Measurements from ENCODE around the gene DENND11. TPM values are rescaled to one million over a fixed set of nuclear protein-coding genes. Genes with fewer than 3 reads are reported as not detected.

Gene DENND11
- polyA plus RNA-seq, 1 experiment = 4.6 TPM

GRCh38 chr7:141685285-141686023, 16.5 kb downstream of the DENND11 start:
- POLR2A ChIA-PET = no interaction called here
- peaks cover 2% of the 10 kb centered on the region for H3K36me3 ChIP-seq (ENCODE audit: control insufficient read depth, insufficient read depth, low read length)
- no peak for TF ChIP-seq CTCF (IDR thresholded peaks at IDR 0.05; ENCODE audit: insufficient read depth, low read depth, low read length)
- no peak overlapping the region for H3K4me3 ChIP-seq (ENCODE audit: low read depth, low read length)
- no peak for DNase-seq (ENCODE audit: low read depth)
- no peaks in the 10 kb centered on the region for H3K27me3 ChIP-seq (ENCODE audit: control insufficient read depth, insufficient read depth, low read length)
- CTCF ChIA-PET = no interaction called here

- CTCF ChIA-PET = no interaction called here
- no peak for TF ChIP-seq CTCF (IDR thresholded peaks at IDR 0.05; ENCODE audit: insufficient read depth, low read depth, low read length)
- POLR2A ChIA-PET = interaction anchor here (0.5 kb wide), 1 partner anchor 949 kb away, joined by 6 read pairs; no protein-coding TSS in a partner anchor
Measured at GRCh38 chr7:141679014-141679413, 23.0 kb downstream of the DENND11 start.

GRCh38 chr7:141676618-141677017, 25.3 kb downstream of the DENND11 start:
- no peak for DNase-seq (ENCODE audit: low read depth)
- ChIA-PET CTCF (no interaction called here), POLR2A (no interaction called here)

More at GRCh38 chr7:141679014-141679413, 23.0 kb downstream of the DENND11 start:
- Histone ChIP-seq H3K27me3 (ENCODE audit: control insufficient read depth, insufficient read depth, low read length) (no peaks in the 10 kb centered on the region), H3K4me3 (ENCODE audit: low read depth, low read length) (no peak overlapping the region), H3K36me3 (ENCODE audit: control insufficient read depth, insufficient read depth, low read length) (peaks cover 1% of the 10 kb centered on the region; the same call in 1 of the 2 replicates)
- no peak for DNase-seq (ENCODE audit: low read depth)

GRCh38 chr7:141675436-141676215, 26.3 kb downstream of the DENND11 start:
- Histone ChIP-seq H3K27me3 (ENCODE audit: control insufficient read depth, insufficient read depth, low read length) (no peaks in the 10 kb centered on the region), H3K36me3 (ENCODE audit: control insufficient read depth, insufficient read depth, low read length) (peaks cover 8% of the 10 kb centered on the region), H3K4me3 (ENCODE audit: low read depth, low read length) (no peak overlapping the region)
- ChIA-PET CTCF (no interaction called here), POLR2A (no interaction called here)
- DNase-seq (ENCODE audit: low read depth) = no peak
- no peak for TF ChIP-seq CTCF (IDR thresholded peaks at IDR 0.05; ENCODE audit: insufficient read depth, low read depth, low read length)

More at GRCh38 chr7:141676618-141677017, 25.3 kb downstream of the DENND11 start:
- Histone ChIP-seq H3K27me3 (ENCODE audit: control insufficient read depth, insufficient read depth, low read length) (no peaks in the 10 kb centered on the region), H3K4me3 (ENCODE audit: low read depth, low read length) (no peak overlapping the region), H3K36me3 (ENCODE audit: control insufficient read depth, insufficient read depth, low read length) (peaks cover 7% of the 10 kb centered on the region)
- no peak for TF ChIP-seq CTCF (IDR thresholded peaks at IDR 0.05; ENCODE audit: insufficient read depth, low read depth, low read length)

- CTCF ChIA-PET = no interaction called here
- H3K27me3 ChIP-seq (ENCODE audit: control insufficient read depth, insufficient read depth, low read length) = no peaks in the 10 kb centered on the region
- no peak for TF ChIP-seq CTCF (IDR thresholded peaks at IDR 0.05; ENCODE audit: insufficient read depth, low read depth, low read length)
- no peak overlapping the region for H3K4me3 ChIP-seq (ENCODE audit: low read depth, low read length)
- no peak for DNase-seq (ENCODE audit: low read depth)
- peaks cover 8% of the 10 kb centered on the region for H3K36me3 ChIP-seq (ENCODE audit: control insufficient read depth, insufficient read depth, low read length)
- POLR2A ChIA-PET = no interaction called here
Measured at GRCh38 chr7:141674702-141675101, 27.3 kb downstream of the DENND11 start.

All from BJ (cell line).